ENCODE measurements around the gene GALE.
"Not testable (repeated sequence)": the region's sequence is repeated elsewhere in the genome, so short reads cannot be mapped to it uniquely, and the experiment has no call there.

The GALE gene

GRCh38 chr1:23809751-23810171 is 9.2 kb upstream of the GALE start:
- peak; percentile 62 for DNase-seq (ENCODE audit: low read depth)

GRCh38 chr1:23807453-23807852 is 6.9 kb upstream of the GALE start:
- no peak for DNase-seq (ENCODE audit: low read depth)

GRCh38 chr1:23806280-23806679 is 5.7 kb upstream of the GALE start:
- DNase-seq (ENCODE audit: low read depth) = no peak

- DNase-seq (ENCODE audit: low read depth) = no peak
Measured at GRCh38 chr1:23805025-23805424, 4.5 kb upstream of the GALE start.

GRCh38 chr1:23804183-23804835 is 3.8 kb upstream of the GALE start:
- DNase-seq (ENCODE audit: low read depth) = no peak

GRCh38 chr1:23803674-23804073 is 3.1 kb upstream of the GALE start:
- DNase-seq (ENCODE audit: low read depth) = no peak

- DNase-seq (ENCODE audit: low read depth) = not testable (repeated sequence)
Measured at GRCh38 chr1:23802809-23803342, 2.3 kb upstream of the GALE start.

GRCh38 chr1:23801876-23802275 is 1.3 kb upstream of the GALE start:
- DNase-seq (ENCODE audit: low read depth) = no peak

GRCh38 chr1:23801338-23801748 is 789 bp upstream of the GALE start:
- no peak for DNase-seq (ENCODE audit: low read depth)

- DNase-seq (ENCODE audit: low read depth) = no peak
Measured at GRCh38 chr1:23799570-23800399, 769 bp downstream of the GALE start.

- no peak for DNase-seq (ENCODE audit: low read depth)
Measured at GRCh38 chr1:23799255-23799569, 1.3 kb downstream of the GALE start.

GRCh38 chr1:23798662-23799142 is 1.9 kb downstream of the GALE start:
- no peak for DNase-seq (ENCODE audit: low read depth)

GRCh38 chr1:23797478-23798448 is 2.8 kb downstream of the GALE start:
- no peak for DNase-seq (ENCODE audit: low read depth)

- no peak for DNase-seq (ENCODE audit: low read depth)
Measured at GRCh38 chr1:23796466-23797271, 3.9 kb downstream of the GALE start.

- no peak for DNase-seq (ENCODE audit: low read depth)
Measured at GRCh38 chr1:23795676-23796465, 4.7 kb downstream of the GALE start.

GRCh38 chr1:23794732-23795182 is 5.8 kb downstream of the GALE start:
- DNase-seq (ENCODE audit: low read depth) = not testable (repeated sequence)

- DNase-seq (ENCODE audit: low read depth) = no peak
Measured at GRCh38 chr1:23793861-23794731, 6.5 kb downstream of the GALE start.

- no peak for DNase-seq (ENCODE audit: low read depth)
Measured at GRCh38 chr1:23793018-23793781, 7.4 kb downstream of the GALE start.

All from stimulated activated CD8-positive, alpha-beta memory T cell treated with anti-CD3 and anti-CD28 coated beads, Interleukin-7, amount 100 ng/mL, for 24 hours (primary cell).